ENCODE data around the gene NLGN1. TPM values are rescaled to one million over a fixed set of nuclear protein-coding genes. Genes with fewer than 3 reads are reported as not detected.

NLGN1 gene
- total RNA-seq, 3 donors from 2014 or later = 0.43 to 14.3 (median 2.0) TPM

- no peak for TF ChIP-seq CTCF (IDR thresholded peaks at IDR 0.05)
- DNase-seq (no peak), ATAC-seq (no peak)
- Histone ChIP-seq H3K36me3 (ENCODE audit: low read depth) (no peaks in the 10 kb centered on the region), H3K4me3 (no peak overlapping the region), H3K9me3 (no peaks in the 10 kb centered on the region), H3K4me1 (ENCODE audit: low read depth) (no peaks in the 10 kb centered on the region)
- intact Hi-C loops (cut with DNase I, micrococcal nuclease) = no loop called here
These were observed 150.7 kb downstream of the NLGN1 start for GRCh38 chr3:173548261-173548660.

- no peak for TF ChIP-seq CTCF (IDR thresholded peaks at IDR 0.05)
- DNase-seq (no peak), ATAC-seq (no peak)
- Histone ChIP-seq H3K4me3 (no peak overlapping the region), H3K9me3 (no peaks in the 10 kb centered on the region), H3K4me1 (ENCODE audit: low read depth) (no peaks in the 10 kb centered on the region), H3K36me3 (ENCODE audit: low read depth) (no peaks in the 10 kb centered on the region)
- intact Hi-C loops (cut with DNase I, micrococcal nuclease) = no loop called here
These were observed 155.0 kb downstream of the NLGN1 start for GRCh38 chr3:173552526-173552925.

GRCh38 chr3:173553635-173554280, 156.2 kb downstream of the NLGN1 start:
- Histone ChIP-seq H3K4me3 (no peak overlapping the region), H3K4me1 (ENCODE audit: low read depth) (no peaks in the 10 kb centered on the region), H3K9me3 (no peaks in the 10 kb centered on the region), H3K36me3 (ENCODE audit: low read depth) (no peaks in the 10 kb centered on the region)
- TF ChIP-seq CTCF (IDR thresholded peaks at IDR 0.05) = no peak
- ATAC-seq (no peak), DNase-seq (peak in 1 of 3 donors; percentile 14)
- intact Hi-C loops (cut with DNase I, micrococcal nuclease) = no loop called here

GRCh38 chr3:173556546-173556945, 159.0 kb downstream of the NLGN1 start:
- ATAC-seq (no peak), DNase-seq (no peak)
- Histone ChIP-seq H3K4me1 (ENCODE audit: low read depth) (no peaks in the 10 kb centered on the region), H3K4me3 (no peak overlapping the region), H3K36me3 (ENCODE audit: low read depth) (no peaks in the 10 kb centered on the region), H3K9me3 (no peaks in the 10 kb centered on the region)
- intact Hi-C loops (cut with DNase I, micrococcal nuclease) = no loop called here
- no peak for TF ChIP-seq CTCF (IDR thresholded peaks at IDR 0.05)

- ATAC-seq (no peak), DNase-seq (no peak)
These were observed 170.5 kb downstream of the NLGN1 start for GRCh38 chr3:173567997-173568396.

More at GRCh38 chr3:173567997-173568396, 170.5 kb downstream of the NLGN1 start:
- intact Hi-C loops (cut with DNase I, micrococcal nuclease) = no loop called here
- no peak for TF ChIP-seq CTCF (IDR thresholded peaks at IDR 0.05)
- Histone ChIP-seq H3K4me3 (no peak overlapping the region), H3K36me3 (ENCODE audit: low read depth) (no peaks in the 10 kb centered on the region), H3K9me3 (no peaks in the 10 kb centered on the region), H3K4me1 (ENCODE audit: low read depth) (no peaks in the 10 kb centered on the region)
